22Rv1 (cell line): ENCODE results near the gene NOX3.

Experiments
- CTCF ChIP-seq: fragments of 450-650 bp; IDR thresholded peaks from 2 replicates; pipeline ENCODE4 v1.5.1; 2017; ENCODE audit warnings: mild to moderate bottlenecking
- ZFX ChIP-seq: fragments of 450-650 bp; IDR thresholded peaks from 2 replicates; pipeline ENCODE4 v1.6.1; 2017; ENCODE audit warnings: antibody characterized with exemption, borderline replicate concordance

- TF ChIP-seq CTCF = no peak
- no peak for TF ChIP-seq ZFX
These were observed 31.2 kb upstream of the NOX3 start for GRCh38 chr6:155486721-155487294.
